Heart right ventricle (tissue), 16 donors: ENCODE data around the gene KIAA1671. TPM values are rescaled to one million over a fixed set of nuclear protein-coding genes. Genes with fewer than 3 reads are reported as not detected.

Source experiments
- ATAC-seq, 8 donors: fragments of 200-7000 bp; cut with Tn5 transposase; one replicate each; pipeline ENCODE4 v1.9.1; 2020; ENCODE audit warnings: mild to moderate bottlenecking in 8 of 8, moderate library complexity in 8 of 8, moderate number of reproducible peaks in 1 of 8
- DNase-seq, 2 donors: peaks; one replicate each; pipeline ENCODE4 v3.0.0-alpha.2; 2020
- H3K27ac ChIP-seq, 10 donors: fragments of 200-600 bp; sonication (generic) in 2 of 10; one replicate each; pipeline versions ENCODE4 v1.5.0 to v1.8.0; 2020 to 2022; ENCODE audit warnings: mild to moderate bottlenecking in 3 of 10
- H3K27me3 ChIP-seq, 7 donors: fragments of 200-600 bp; one replicate each; pipeline ENCODE4 v1.8.0; 2021 to 2022; ENCODE audit warnings: mild to moderate bottlenecking in 2 of 7
- H3K36me3 ChIP-seq, 9 donors: fragments of 200-600 bp; sonication (generic) in 1 of 9; one replicate each; pipeline versions ENCODE4 v1.5.0 to v1.8.0; 2020 to 2022; ENCODE audit warnings: mild to moderate bottlenecking in 2 of 9
- H3K4me1 ChIP-seq, 9 donors: fragments of 200-600 bp; sonication (generic) in 1 of 9; one replicate each; pipeline versions ENCODE4 v1.5.0 to v1.8.0; 2020 to 2022; ENCODE audit warnings: mild to moderate bottlenecking in 4 of 9
- H3K4me3 ChIP-seq, 10 donors: fragments of 200-600 bp; sonication (generic) in 2 of 10; one replicate each; pipeline versions ENCODE4 v1.5.0 to v1.8.0; 2020 to 2022; ENCODE audit warnings: mild to moderate bottlenecking in 7 of 10, moderate library complexity in 2 of 10
- H3K9me3 ChIP-seq, 11 donors: fragments of 200-600 bp in 10 of 11; sonication (generic) in 2 of 11; one replicate each; pipeline versions ENCODE4 v1.5.0 to v1.8.0; 2013 to 2022; ENCODE audit warnings: mild to moderate bottlenecking in 2 of 11, control low read depth in 1 of 11, moderate library complexity in 1 of 11
- WGBS, 2 donors: extraction: QIAGEN DNeasy Blood & Tissue Kit; methylation state at CpG; one replicate each; pipeline ENCODE4 v1.1.7; 2013; ENCODE audit warnings: inconsistent platforms in 1 of 2; 5-methylcytosine and 5-hydroxymethylcytosine counted together
- intact Hi-C, 10 donors: fragments of 100-400 bp; cut with DNase I; formaldehyde crosslinking; loops; one replicate each; pipeline versions ENCODE4 v1.11.1 to v1.14.2; 2022
- polyA plus RNA-seq, 2 donors: library from polyadenylated mRNA; stranded (reverse); fragments of 200-250 nt; gene quantifications; one replicate each; pipeline ENCODE4 v1.2.3, GENCODE V29; 2013
- total RNA-seq, 10 donors: library from RNA; stranded (reverse); fragmentation: NEBNext Ultra II Directional in 3 of 10; extraction: Animal tissue kit (Norgen Biotek cat#: 25700) in 3 of 10; gene quantifications; one replicate each; pipeline versions ENCODE4 v1.2.1 to v1.2.4, GENCODE V29; 2021 to 2023
- TF ChIP-seq, protein P1 (sequence below), 9 donors: fragments of 200-600 bp; sonication (generic) in 2 of 9; IDR thresholded peaks; one replicate each; pipeline versions ENCODE4 v1.5.0 to v1.8.0; 2021 to 2022; ENCODE audit warnings: antibody characterized with exemption in 9 of 9, mild to moderate bottlenecking in 5 of 9, moderate library complexity in 1 of 9
- donor health status: Arrhythmogenic right ventricular cardiomyopathy.
- donor health status: ischemic (EF 13 %, LVEDD 7.1; RV severe dilation, severe dysfunction).
- donor health status: healthy with polysubstance abuse.
- donor health status: DM: no; HTN: yes; CAD: no.
- donor health status: DM: no; HTN: no; CAD: no.
- donor health status: ischemic (EF 25% LVEDD 6.9; RV normal size, moderate dysfunction).
- donor health status: ischemic (EF 25% LVEDD 5.7; RV mildly dilated, moderate dysfunction).
- donor health status: healthy.
- donor health status: DM: yes; HTN: yes; CAD: no.
- donor health status: Ischemic cardiomyopathy.
- donor health status: ischemic (EF 35%, LVEDD 5.7; RV mildly dilated, moderate dysfunction).
- donor health status: nonischemic (EF 11% LVEDD 7.7; RV severe dilation, severe dysfunction).
- donor health status: DM: yes; HTN: yes; CAD: no.
- donor health status: PGD.
- donor health status: ischemic (EF 29% LVEDD 5.4; RV normal size, mild dysfunction).
- donor health status: nonischemic (EF 23%, LVEDD 6.1; RV moderate dilation, normal function).

The KIAA1671 gene
- total and polyA plus RNA-seq, 12 donors = 2.9 to 26.2 (median 13.7) TPM

DNA sequence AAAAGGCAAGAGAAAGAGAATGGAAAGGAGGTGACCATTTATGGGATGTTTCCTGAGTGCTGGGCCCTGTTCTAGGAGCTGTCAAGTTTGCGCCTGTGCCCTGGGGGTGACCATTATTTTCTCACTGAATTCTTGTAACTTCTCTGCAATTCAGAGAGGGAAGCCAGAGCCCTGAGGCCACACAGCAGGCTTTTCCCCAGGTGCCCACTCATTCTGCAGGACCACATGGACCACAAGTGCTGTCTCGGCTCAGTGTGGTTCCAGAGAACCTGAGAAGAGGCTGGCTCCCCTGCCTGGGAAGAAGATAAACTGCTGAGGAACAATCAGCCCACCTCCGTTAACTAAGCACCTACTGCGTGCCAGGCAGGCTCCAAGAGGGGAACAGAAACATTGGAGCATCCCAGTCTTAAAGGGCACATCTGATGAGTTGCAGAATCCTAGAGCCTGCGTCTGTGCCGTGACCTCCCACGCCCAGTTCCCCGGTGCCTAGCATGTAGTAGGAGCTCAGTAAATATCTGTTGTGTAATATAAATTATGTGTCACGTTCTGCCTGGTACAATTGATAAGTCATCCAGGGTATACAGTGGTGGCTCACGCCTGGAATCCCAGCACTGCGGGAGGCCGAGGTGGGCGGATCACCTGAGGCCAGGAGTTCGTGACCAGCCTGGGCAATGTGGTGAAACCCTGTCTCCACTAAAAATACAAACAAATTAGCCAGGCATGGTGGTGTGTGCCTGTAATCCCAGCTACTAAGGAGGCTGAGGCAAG is 215.5 kb downstream of the KIAA1671 start:
- H3K4me3 ChIP-seq = no peak overlapping the region
- no peaks in the 10 kb centered on the region for H3K27me3 ChIP-seq
- TF ChIP-seq, protein P1, sequence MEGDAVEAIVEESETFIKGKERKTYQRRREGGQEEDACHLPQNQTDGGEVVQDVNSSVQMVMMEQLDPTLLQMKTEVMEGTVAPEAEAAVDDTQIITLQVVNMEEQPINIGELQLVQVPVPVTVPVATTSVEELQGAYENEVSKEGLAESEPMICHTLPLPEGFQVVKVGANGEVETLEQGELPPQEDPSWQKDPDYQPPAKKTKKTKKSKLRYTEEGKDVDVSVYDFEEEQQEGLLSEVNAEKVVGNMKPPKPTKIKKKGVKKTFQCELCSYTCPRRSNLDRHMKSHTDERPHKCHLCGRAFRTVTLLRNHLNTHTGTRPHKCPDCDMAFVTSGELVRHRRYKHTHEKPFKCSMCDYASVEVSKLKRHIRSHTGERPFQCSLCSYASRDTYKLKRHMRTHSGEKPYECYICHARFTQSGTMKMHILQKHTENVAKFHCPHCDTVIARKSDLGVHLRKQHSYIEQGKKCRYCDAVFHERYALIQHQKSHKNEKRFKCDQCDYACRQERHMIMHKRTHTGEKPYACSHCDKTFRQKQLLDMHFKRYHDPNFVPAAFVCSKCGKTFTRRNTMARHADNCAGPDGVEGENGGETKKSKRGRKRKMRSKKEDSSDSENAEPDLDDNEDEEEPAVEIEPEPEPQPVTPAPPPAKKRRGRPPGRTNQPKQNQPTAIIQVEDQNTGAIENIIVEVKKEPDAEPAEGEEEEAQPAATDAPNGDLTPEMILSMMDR (IDR thresholded peaks at IDR 0.05) = no peak
- WGBS, 2 donors = 92 to 93% methylated on average over 14 of the region's 14 CpGs
- no peaks in the 10 kb centered on the region for H3K9me3 ChIP-seq
- H3K36me3 ChIP-seq = peaks cover 0 to 29% (median 0%) of the 10 kb centered on the region in 9 donors
- intact Hi-C loops = no loop called here
- H3K4me1 ChIP-seq = peaks cover 0 to 9% (median 0%) of the 10 kb centered on the region in 9 donors
- DNase-seq = no peak
- ATAC-seq = no peak
- no peak overlapping the region for H3K27ac ChIP-seq

DNA sequence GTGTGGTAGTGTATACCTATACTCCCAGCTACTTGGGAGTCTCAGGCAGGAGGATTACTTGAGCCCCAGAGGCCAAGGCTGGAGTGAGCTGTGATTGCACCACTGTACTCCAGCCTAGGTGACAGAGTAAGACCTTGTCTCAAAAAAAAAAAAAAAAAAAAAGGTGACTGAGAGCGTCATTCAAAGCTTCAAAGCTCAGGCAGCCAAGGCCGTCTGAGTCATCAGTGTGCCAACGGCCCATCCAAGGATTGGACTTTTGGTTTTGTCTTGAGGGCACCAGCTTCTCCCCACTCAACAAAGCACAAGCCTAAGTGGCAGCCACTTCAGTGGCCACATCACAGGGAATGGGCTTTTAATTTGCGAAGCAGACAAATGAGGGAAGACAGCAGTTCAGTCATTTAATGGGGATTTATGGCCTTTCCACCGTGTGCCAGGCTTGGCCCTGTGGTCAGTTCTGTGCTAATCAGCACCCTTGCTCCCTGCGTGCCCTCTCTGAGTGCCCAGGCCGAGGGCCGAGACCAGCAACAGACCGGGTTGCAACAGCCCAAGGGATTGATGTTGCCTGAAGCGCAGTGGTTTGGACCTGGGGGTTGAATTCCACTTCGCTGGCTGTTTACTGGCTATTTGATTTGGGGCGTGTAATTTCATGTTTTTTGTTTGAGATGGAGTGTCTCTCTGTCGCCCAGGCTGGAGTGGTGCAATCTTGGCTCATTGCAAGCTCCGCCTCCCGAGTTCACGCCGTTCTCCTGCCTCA is 216.9 kb downstream of the KIAA1671 start:
- H3K27me3 ChIP-seq = no peaks in the 10 kb centered on the region
- H3K9me3 ChIP-seq = no peaks in the 10 kb centered on the region
- H3K36me3 ChIP-seq = peaks cover 0 to 43% (median 5%) of the 10 kb centered on the region in 9 donors
- DNase-seq (no peak), ATAC-seq (no peak)
- no peak overlapping the region for H3K27ac ChIP-seq
- intact Hi-C loops = loop anchor here in 9 of 10 donors (5.0 to 10.0 kb wide), 4 partner anchors 55 to 87 kb away; no protein-coding TSS in a partner anchor
- WGBS, 2 donors = 90 to 93% methylated on average over 17 of the region's 17 CpGs
- peaks cover 0 to 9% (median 0%) of the 10 kb centered on the region in 9 donors for H3K4me1 ChIP-seq
- no peak overlapping the region for H3K4me3 ChIP-seq
- TF ChIP-seq, protein P1 (IDR thresholded peaks at IDR 0.05) = no peak

DNA sequence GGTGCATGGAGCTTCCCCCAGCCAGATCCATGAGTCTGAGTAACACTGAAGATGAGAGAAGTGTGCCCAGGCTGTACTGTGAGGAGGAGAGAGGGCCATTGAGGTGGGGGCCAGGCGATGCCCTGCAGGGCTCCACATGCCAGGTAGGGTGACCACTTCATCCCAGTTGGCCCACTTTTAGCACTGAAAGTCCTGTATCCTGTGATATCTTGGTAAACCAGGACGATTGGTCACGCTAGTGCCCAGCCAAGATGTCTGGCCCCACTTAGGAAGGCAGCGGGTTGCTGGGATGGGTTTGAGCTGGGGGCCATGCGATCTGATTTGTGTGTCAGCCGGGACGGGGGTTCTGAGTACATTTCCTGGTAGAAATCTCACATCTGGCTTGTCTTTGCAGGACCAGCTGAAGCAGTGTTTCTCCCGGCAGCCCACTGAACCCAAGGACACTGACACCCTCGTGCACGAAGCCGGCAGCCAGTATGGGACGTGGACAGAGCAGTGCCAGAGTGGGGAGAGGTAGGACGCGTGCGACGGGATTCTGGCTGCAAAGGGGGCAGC is 218.0 kb downstream of the KIAA1671 start:
- no peak for ATAC-seq
- DNase-seq = no peak
- Histone ChIP-seq H3K9me3 (no peaks in the 10 kb centered on the region), H3K27ac (no peak overlapping the region), H3K27me3 (no peaks in the 10 kb centered on the region), H3K4me3 (no peak overlapping the region), H3K36me3 (peaks cover 0 to 54% (median 8%) of the 10 kb centered on the region in 9 donors), H3K4me1 (peaks cover 0 to 4% (median 0%) of the 10 kb centered on the region in 9 donors)
- TF ChIP-seq, protein P1 (IDR thresholded peaks at IDR 0.05) = no peak
- intact Hi-C loops = loop anchor here in 9 of 10 donors (5.0 to 10.0 kb wide), 4 partner anchors 56 to 88 kb away; no protein-coding TSS in a partner anchor
- WGBS, 2 donors = 92 to 94% methylated on average over 16 of the region's 16 CpGs

DNA sequence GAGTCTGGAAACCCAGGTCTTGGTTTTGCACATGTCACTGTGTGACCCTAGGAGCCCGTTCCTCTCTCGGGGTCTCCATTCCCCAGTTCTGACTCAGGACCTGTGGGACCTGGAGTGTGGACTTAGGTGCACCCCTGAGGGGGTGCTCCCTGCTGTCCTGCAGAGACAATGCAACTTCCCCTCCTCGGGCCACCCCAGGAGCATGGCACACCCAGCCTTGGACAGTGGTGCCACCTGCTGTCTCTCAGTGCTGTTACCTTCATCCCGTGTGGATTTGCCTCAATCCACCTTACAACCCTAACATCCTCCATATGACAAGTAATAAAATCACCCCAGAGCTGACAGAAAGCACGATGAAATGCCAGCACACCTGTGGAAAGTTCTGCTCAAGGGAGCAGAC is 219.6 kb downstream of the KIAA1671 start:
- TF ChIP-seq, protein P1 (IDR thresholded peaks at IDR 0.05) = peak; percentile 30 to 66 (median 55)
- Histone ChIP-seq H3K4me1 (peaks cover 0 to 3% (median 0%) of the 10 kb centered on the region in 9 donors), H3K27me3 (no peaks in the 10 kb centered on the region), H3K4me3 (no peak overlapping the region), H3K27ac (no peak overlapping the region), H3K9me3 (no peaks in the 10 kb centered on the region), H3K36me3 (peaks cover 0 to 70% (median 8%) of the 10 kb centered on the region in 9 donors)
- 59 to 62% methylated on average over 5 of the region's 5 CpGs for WGBS, 2 donors
- DNase-seq = no peak
- peak in 7 of 8 donors; percentile 35 to 76 (median 66) for ATAC-seq
- intact Hi-C loops = loop anchor here (1.0 to 10.0 kb wide), 7 partner anchors 57 to 90 kb away; no protein-coding TSS in a partner anchor
